Heart left ventricle (tissue), 16 donors: ENCODE measurements around the gene FAU. TPM values are rescaled to one million over a fixed set of nuclear protein-coding genes. Genes with fewer than 3 reads are reported as not detected.

Experiments
- ATAC-seq, 4 donors: fragments of 200-7000 bp; cut with Tn5 transposase; one replicate each; pipeline ENCODE4 v1.9.1; 2020 to 2022; ENCODE audit warnings: moderate library complexity in 4 of 4, mild to moderate bottlenecking in 3 of 4, moderate number of reproducible peaks in 1 of 4
- DNase-seq, 5 donors: peaks; one replicate each; pipeline ENCODE4 v3.0.0-alpha.2; 2020
- H3K27ac ChIP-seq, 12 donors: fragments of 200-600 bp; sonication (generic) in 4 of 12; one replicate each; pipeline versions ENCODE4 v1.5.0 to v1.8.0; 2016 to 2022; ENCODE audit warnings: mild to moderate bottlenecking in 2 of 12
- H3K27me3 ChIP-seq, 9 donors: fragments of 200-600 bp; sonication (generic) in 2 of 9; one replicate each; pipeline versions ENCODE4 v1.5.1 to v1.8.0; 2016 to 2022; ENCODE audit warnings: mild to moderate bottlenecking in 3 of 9
- H3K36me3 ChIP-seq, 9 donors: fragments of 200-600 bp; sonication (generic) in 2 of 9; one replicate each; pipeline versions ENCODE4 v1.5.0 to v1.8.0; 2018 to 2022; ENCODE audit warnings: mild to moderate bottlenecking in 2 of 9
- H3K4me1 ChIP-seq, 12 donors: fragments of 200-600 bp; sonication (generic) in 4 of 12; one replicate each; pipeline versions ENCODE4 v1.5.0 to v1.8.0; 2016 to 2022; ENCODE audit warnings: mild to moderate bottlenecking in 3 of 12
- H3K4me3 ChIP-seq, 12 donors: fragments of 200-600 bp; sonication (generic) in 4 of 12; one replicate each; pipeline versions ENCODE4 v1.5.0 to v1.8.0; 2017 to 2022; ENCODE audit warnings: mild to moderate bottlenecking in 9 of 12, moderate library complexity in 4 of 12
- H3K9me3 ChIP-seq, 12 donors: fragments of 200-600 bp; sonication (generic) in 4 of 12; one replicate each; pipeline versions ENCODE4 v1.5.0 to v1.8.0; 2016 to 2022; ENCODE audit warnings: mild to moderate bottlenecking in 1 of 12
- CTCF ChIP-seq, 12 donors: fragments of 200-600 bp; sonication (generic) in 4 of 12; IDR thresholded peaks; one replicate each; pipeline versions ENCODE4 v1.5.0 to v1.8.0; 2018 to 2022; ENCODE audit warnings: antibody characterized with exemption in 12 of 12, mild to moderate bottlenecking in 5 of 12
- POLR2A ChIP-seq, 2 donors: fragments of 450-650 bp; IDR thresholded peaks; one replicate each; pipeline ENCODE4 v1.6.1; 2017; ENCODE audit warnings: antibody characterized with exemption in 2 of 2, mild to moderate bottlenecking in 2 of 2, moderate library complexity in 2 of 2
- WGBS, 4 donors: extraction: QIAGEN DNeasy Blood & Tissue Kit in 2 of 4; methylation state at CpG; one replicate each; pipeline versions ENCODE4 v1.1.5 to v1.1.7; 2013 to 2018; 5-methylcytosine and 5-hydroxymethylcytosine counted together
- intact Hi-C, 10 donors: fragments of 100-400 bp; cut with DNase I; formaldehyde crosslinking; loops; one replicate each; pipeline versions ENCODE4 v1.11.1 to v1.14.2; 2022
- polyA plus RNA-seq, 2 donors: library from polyadenylated mRNA; stranded (reverse); fragments of 200-250 nt; gene quantifications; one replicate each; pipeline ENCODE4 v1.2.3, GENCODE V29; 2013
- total RNA-seq, 9 donors: library from RNA; depleted of rRNA in 2 of 9; stranded (reverse); fragments of >200 nt in 2 of 9; fragmentation: NEBNext Ultra II Directional in 3 of 9; extraction: Animal tissue kit (Norgen Biotek cat#: 25700) in 3 of 9; gene quantifications; one replicate each; pipeline versions ENCODE4 v1.1.0 to v1.2.4, GENCODE V29; 2016 to 2023
- donor health status: ischemic (EF 13 %, LVEDD 7.1; RV severe dilation, severe dysfunction).
- donor health status: healthy with polysubstance abuse.
- donor health status: DM: no; HTN: yes; CAD: no.
- donor health status: DM: no; HTN: no; CAD: no.
- donor health status: ischemic (EF 25% LVEDD 6.9; RV normal size, moderate dysfunction).
- donor health status: ischemic (EF 25% LVEDD 5.7; RV mildly dilated, moderate dysfunction).
- donor health status: healthy.
- donor health status: DM: yes; HTN: yes; CAD: no.
- donor health status: ischemic (EF 35%, LVEDD 5.7; RV mildly dilated, moderate dysfunction).
- donor health status: nonischemic (EF 11% LVEDD 7.7; RV severe dilation, severe dysfunction).
- donor health status: DM: yes; HTN: yes; CAD: no.
- donor health status: PGD.
- donor health status: ischemic (EF 29% LVEDD 5.4; RV normal size, mild dysfunction).
- donor health status: nonischemic (EF 23%, LVEDD 6.1; RV moderate dilation, normal function).

FAU gene
- total and polyA plus RNA-seq, 11 donors: 388 to 1,119 (median 641) TPM

DNA sequence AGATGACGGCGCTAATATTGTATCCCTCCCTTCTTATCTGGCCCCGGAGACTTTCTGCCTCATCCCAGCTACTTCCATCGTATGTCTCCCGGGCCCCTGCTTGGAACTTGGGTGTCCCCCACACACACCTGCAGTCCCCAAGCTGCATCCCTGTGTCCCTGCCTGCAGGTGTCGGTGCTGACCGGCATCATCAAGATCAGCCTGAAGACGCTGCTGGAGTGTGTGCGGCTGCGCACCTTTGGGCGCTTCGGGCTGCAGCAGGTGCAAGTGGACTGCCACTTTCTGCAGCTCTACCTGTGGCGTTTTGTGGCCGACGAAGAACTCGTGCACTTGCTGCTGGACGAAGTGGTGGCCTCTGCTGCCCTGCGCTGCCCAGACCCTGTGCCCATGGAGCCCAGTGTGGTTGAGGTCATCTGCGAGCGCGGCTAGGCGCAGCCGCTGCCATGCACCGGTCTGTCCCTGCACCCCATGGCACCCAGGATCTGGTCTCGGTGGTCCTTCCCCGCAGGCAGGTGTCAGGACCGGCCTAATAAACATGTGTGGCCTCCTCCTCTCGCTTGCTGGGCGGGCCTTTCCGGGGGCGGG is 10.7 kb downstream of the FAU start:
- DNase-seq (peak in 1 of 5 donors; percentile 33), ATAC-seq (no peak)
- Histone ChIP-seq H3K36me3 (peaks cover 0 to 37% (median 29%) of the 10 kb centered on the region in 9 donors), H3K4me3 (peak overlapping the region in 10 of 12 donors; percentile 23 to 90 (median 61)), H3K9me3 (no peaks in the 10 kb centered on the region), H3K4me1 (peaks cover 0 to 56% (median 37%) of the 10 kb centered on the region in 12 donors), H3K27ac (peak overlapping the region in 7 of 12 donors; percentile 27 to 86 (median 79)), H3K27me3 (peaks cover 0 to 5% (median 0%) of the 10 kb centered on the region in 9 donors)
- no peak for TF ChIP-seq CTCF (IDR thresholded peaks at IDR 0.05)
- TF ChIP-seq POLR2A (IDR thresholded peaks at IDR 0.05): no peak
- 62 to 74% (median 63%) methylated on average over 24 to 31 of the region's 31 CpGs for WGBS, 4 donors
- intact Hi-C loops: loop anchor here in 9 of 10 donors (2.0 to 10.0 kb wide), 11 partner anchors 70 to 416 kb away; partner anchors contain the start of genes CAPN1 (in 5 of the 9), ARL2 (in 2 of the 9), CDC42BPG (in 2 of the 9) and DPF2 (in 1 of the 9)

DNA sequence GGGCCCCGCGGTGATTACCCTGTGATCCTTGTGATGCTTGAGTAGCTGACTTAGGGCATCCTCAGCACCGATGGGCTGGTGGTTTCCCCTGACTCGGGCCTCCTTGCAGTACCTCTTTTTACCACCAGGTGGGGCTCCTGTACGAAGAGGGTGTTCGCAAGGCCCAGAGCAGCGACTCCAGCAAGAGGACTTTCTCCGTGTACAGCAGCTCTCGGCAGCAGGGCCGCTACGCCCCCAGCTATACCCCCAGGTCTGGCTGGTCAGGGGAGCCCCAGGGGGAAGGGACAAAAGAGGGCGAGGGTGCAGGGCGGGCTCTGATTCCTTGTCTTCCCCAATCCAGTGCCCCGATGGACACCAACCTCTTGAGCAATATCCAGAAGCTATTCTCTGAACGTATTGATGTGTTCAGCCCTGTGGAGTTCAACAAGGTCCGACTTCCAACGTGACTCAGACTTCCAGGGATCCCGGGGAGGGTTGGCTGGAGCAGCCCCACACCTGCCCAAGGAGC is 11.5 kb downstream of the FAU start:
- Histone ChIP-seq H3K4me3 (peak overlapping the region in 1 of 12 donors; percentile 66), H3K27me3 (peaks cover 0 to 5% (median 0%) of the 10 kb centered on the region in 9 donors), H3K27ac (peak overlapping the region in 10 of 12 donors; percentile 31 to 86 (median 66)), H3K9me3 (no peaks in the 10 kb centered on the region), H3K36me3 (peaks cover 0 to 34% (median 28%) of the 10 kb centered on the region in 9 donors), H3K4me1 (peaks cover 0 to 50% (median 33%) of the 10 kb centered on the region in 12 donors)
- peak; percentile 82 to 90 (median 86) for DNase-seq
- TF ChIP-seq POLR2A (IDR thresholded peaks at IDR 0.05): no peak
- TF ChIP-seq CTCF (IDR thresholded peaks at IDR 0.05): peak; percentile 96 to 99 (median 98)
- WGBS, 4 donors: 12 to 16% (median 13%) methylated on average over 9 to 18 of the region's 18 CpGs
- ATAC-seq: peak; percentile 29 to 62 (median 40)
- intact Hi-C loops: loop anchor here in 9 of 10 donors (2.0 to 10.0 kb wide), 11 partner anchors 70 to 417 kb away; partner anchors contain the start of genes CAPN1 (in 5 of the 9), ARL2 (in 2 of the 9), CDC42BPG (in 2 of the 9) and DPF2 (in 1 of the 9)

DNA sequence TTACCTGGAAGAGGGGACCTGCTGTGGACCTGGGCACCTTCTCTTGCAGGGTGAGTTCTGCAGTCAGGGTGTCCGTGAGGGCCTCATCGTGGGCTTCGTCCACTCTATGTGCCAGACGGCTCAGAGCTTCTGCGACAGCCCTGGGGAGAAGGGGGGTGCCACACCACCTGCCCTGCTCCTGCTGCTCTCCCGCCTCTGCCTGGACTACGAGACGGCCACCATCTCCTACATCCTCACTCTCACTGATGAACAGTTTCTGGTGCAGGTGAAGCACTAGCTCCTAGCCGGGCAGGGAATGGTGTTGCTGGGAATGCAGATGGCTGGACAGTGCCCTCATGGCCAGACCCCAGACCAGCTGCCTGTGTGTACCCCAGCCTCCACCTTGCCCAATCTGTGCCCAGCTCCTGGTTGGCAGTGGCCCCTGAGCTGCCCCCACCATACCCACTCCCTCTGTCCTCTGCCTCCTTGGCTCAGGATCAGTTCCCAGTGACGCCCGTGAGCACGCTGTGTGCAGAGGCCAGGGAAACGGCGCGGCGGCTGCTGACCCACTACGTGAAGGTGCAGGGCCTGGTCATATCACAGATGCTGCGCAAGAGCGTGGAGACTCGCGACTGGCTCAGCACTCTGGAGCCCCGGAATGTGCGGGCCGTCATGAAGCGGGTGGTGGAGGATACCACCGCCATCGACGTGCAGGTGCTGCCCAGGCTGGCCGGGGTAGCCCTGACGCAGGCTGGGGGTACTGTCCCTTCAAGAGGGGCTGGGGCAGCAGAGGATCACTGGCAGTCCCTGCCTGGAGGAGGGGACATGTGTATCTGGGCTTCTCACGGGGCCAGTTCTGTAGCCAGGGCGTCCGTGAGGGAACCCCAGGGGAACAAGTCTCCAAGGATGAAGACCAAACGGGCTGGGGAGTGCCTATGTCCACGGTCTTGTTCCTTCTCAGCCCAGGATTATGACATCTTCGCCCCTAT is 12.4 kb downstream of the FAU start:
- peaks cover 0 to 55% (median 36%) of the 10 kb centered on the region in 12 donors for H3K4me1 ChIP-seq
- TF ChIP-seq CTCF (IDR thresholded peaks at IDR 0.05) (no peak), POLR2A (IDR thresholded peaks at IDR 0.05) (no peak)
- H3K27me3 ChIP-seq: peaks cover 0 to 5% (median 0%) of the 10 kb centered on the region in 9 donors
- WGBS, 4 donors: 83 to 89% (median 86%) methylated on average over 22 to 36 of the region's 36 CpGs
- no peak overlapping the region for H3K27ac ChIP-seq
- H3K36me3 ChIP-seq: peaks cover 0 to 38% (median 28%) of the 10 kb centered on the region in 9 donors
- ATAC-seq (no peak), DNase-seq (peak in 1 of 5 donors; percentile 14)
- intact Hi-C loops: loop anchor here in 9 of 10 donors (2.0 to 10.0 kb wide), 12 partner anchors 69 to 418 kb away; partner anchors contain the start of genes CAPN1 (in 5 of the 9), ARL2 (in 2 of the 9), CDC42BPG (in 2 of the 9) and ATG2A (in 1 of the 9)
- H3K4me3 ChIP-seq: no peak overlapping the region
- no peaks in the 10 kb centered on the region for H3K9me3 ChIP-seq
